H1 (cell line): ENCODE results near the gene IRF2BP2. TPM values are rescaled to one million over a fixed set of nuclear protein-coding genes. Genes with fewer than 3 reads are reported as not detected.

Source experiments
- CTCF ChIA-PET: fragments of 300-600 bp; sonication (Branson Sonifier 250); formaldehyde crosslinking; loops from one replicate; lab custom pipeline; 2021; ENCODE audit not compliant: partially characterized antibody; lab: Charles Lee
- POLR2A ChIA-PET: fragments of 300-600 bp; sonication (Branson Sonifier 250); formaldehyde crosslinking; loops from one replicate; lab custom pipeline; 2021; ENCODE audit warnings: inconsistent platforms; ENCODE audit not compliant: partially characterized antibody; lab: Charles Lee
- DNase-seq, 2 experiments: peaks; one replicate each; pipeline versions ENCODE4 v3.0.0 to v3.0.0-alpha.2; 2010 to 2022; ENCODE audit warnings: low spot score in 2 of 2, low read depth in 1 of 2, mixed read lengths in 1 of 2
- FAIRE-seq: peaks from 2 replicates; lab custom pipeline; 2011; peaks lifted over from hg19 to GRCh38; lab: Jason Lieb, UNC
- H2AFZ ChIP-seq: 2 replicates; pipeline ENCODE4 v1.8.1; 2012; ENCODE audit warnings: low read length, inconsistent platforms
- H2AK5ac ChIP-seq: 2 replicates; pipeline ENCODE4 v1.6.1; 2013; ENCODE audit warnings: low read depth, low read length
- H2BK120ac ChIP-seq: replicated peaks from 2 replicates; pipeline ENCODE3; 2013; ENCODE audit warnings: low read depth, low read length, inconsistent platforms
- H2BK12ac ChIP-seq: 2 replicates; pipeline ENCODE4 v1.6.1; 2013; ENCODE audit warnings: low read depth, low read length
- H2BK15ac ChIP-seq: 2 replicates; pipeline ENCODE4 v1.6.1; 2013; ENCODE audit warnings: low read length
- H2BK20ac ChIP-seq: 2 replicates; pipeline ENCODE4 v1.6.1; 2013; ENCODE audit warnings: low read length
- H2BK5ac ChIP-seq: 2 replicates; pipeline ENCODE4 v1.6.1; 2013; ENCODE audit warnings: low read depth, low read length
- H3K14ac ChIP-seq: 2 replicates; pipeline ENCODE4 v1.6.1; 2013; ENCODE audit warnings: inconsistent platforms; ENCODE audit not compliant: insufficient read length
- H3K18ac ChIP-seq: 2 replicates; pipeline ENCODE4 v1.6.1; 2013; ENCODE audit warnings: low read length; ENCODE audit errors: extremely low read depth
- H3K23ac ChIP-seq: 2 replicates; pipeline ENCODE4 v1.6.1; 2013; ENCODE audit warnings: inconsistent platforms; ENCODE audit not compliant: insufficient read length
- H3K23me2 ChIP-seq: 2 replicates; pipeline ENCODE4 v1.6.1; 2013; ENCODE audit warnings: low read depth, low read length
- H3K27ac ChIP-seq: 2 replicates; pipeline ENCODE4 v1.6.1; 2011; ENCODE audit warnings: low read depth, low read length, inconsistent platforms
- H3K27me3 ChIP-seq, 4 experiments: replicated peaks in 1 of 4; 1 replicate in 1 of 4; 2 replicates in 3 of 4; pipeline versions ENCODE4 v1.6.1 to v1.8.1; 2011 to 2013; ENCODE audit warnings: low read length in 3 of 4, mild to moderate bottlenecking in 3 of 4, inconsistent platforms in 2 of 4, mixed read lengths in 2 of 4, moderate library complexity in 1 of 4; ENCODE audit not compliant: control insufficient read depth in 3 of 4, insufficient read depth in 3 of 4; ENCODE audit errors: extremely low read depth in 1 of 4
- H3K36me3 ChIP-seq, 4 experiments: 2 replicates each; pipeline versions ENCODE4 v1.6.1 to v1.8.1; 2011 to 2013; ENCODE audit warnings: mild to moderate bottlenecking in 4 of 4, low read length in 3 of 4, moderate library complexity in 2 of 4, control low read depth in 1 of 4, inconsistent platforms in 1 of 4; ENCODE audit not compliant: insufficient read depth in 4 of 4, control insufficient read depth in 2 of 4
- H3K4ac ChIP-seq: replicated peaks from 2 replicates; pipeline ENCODE3; 2013; ENCODE audit warnings: low read length, low read depth, mixed read lengths, inconsistent platforms; ENCODE audit not compliant: insufficient read length
- H3K4me1 ChIP-seq, 4 experiments: replicated peaks in 1 of 4; 1 replicate in 1 of 4; 2 replicates in 3 of 4; pipeline versions ENCODE4 v1.6.1 to v1.8.1; 2011 to 2013; ENCODE audit warnings: low read length in 3 of 4, inconsistent platforms in 2 of 4, mixed read lengths in 1 of 4; ENCODE audit not compliant: insufficient read depth in 4 of 4, control insufficient read depth in 3 of 4
- H3K4me2 ChIP-seq, 2 experiments: 2 replicates each; pipeline versions ENCODE4 v1.6.1 to v1.8.1; 2011 to 2013; ENCODE audit warnings: low read depth in 2 of 2, low read length in 2 of 2, control low read depth in 1 of 2, inconsistent platforms in 1 of 2, mild to moderate bottlenecking in 1 of 2; ENCODE audit not compliant: insufficient read depth in 1 of 2
- H3K4me3 ChIP-seq, 4 experiments: fragments of 200-600, 300-600 bp in 1 of 4; sonication (generic), shearing (Covaris generic), sonication (Bioruptor Twin) in 1 of 4; 2 replicates each; pipeline versions ENCODE4 v1.5.1 to v1.8.1; 2011 to 2016; ENCODE audit warnings: low read length in 4 of 4, low read depth in 3 of 4, control low read depth in 2 of 4, inconsistent platforms in 2 of 4, mild to moderate bottlenecking in 2 of 4, mixed read lengths in 1 of 4, moderate library complexity in 1 of 4; ENCODE audit not compliant: insufficient read depth in 2 of 4; ENCODE audit errors: extremely low read depth in 1 of 4
- H3K56ac ChIP-seq: replicated peaks from 2 replicates; pipeline ENCODE3; 2013; ENCODE audit warnings: low read depth, mild to moderate bottlenecking, mixed read lengths, low read length, inconsistent platforms; ENCODE audit not compliant: insufficient read length
- H3K79me1 ChIP-seq: 2 replicates; pipeline ENCODE4 v1.6.1; 2013; ENCODE audit warnings: low read depth, low read length, control low read depth
- H3K79me2 ChIP-seq, 2 experiments: 2 replicates each; pipeline versions ENCODE4 v1.6.1 to v1.8.1; 2012 to 2013; ENCODE audit warnings: low read length in 2 of 2, mild to moderate bottlenecking in 2 of 2, inconsistent platforms in 1 of 2; ENCODE audit not compliant: insufficient read depth in 2 of 2, control insufficient read depth in 1 of 2
- H3K9ac ChIP-seq, 4 experiments: replicated peaks in 1 of 4; 1 replicate in 1 of 4; 2 replicates in 3 of 4; pipeline versions ENCODE4 v1.6.1 to v1.8.1; 2011 to 2013; ENCODE audit warnings: low read depth in 3 of 4, low read length in 3 of 4, control low read depth in 2 of 4, mild to moderate bottlenecking in 2 of 4, moderate library complexity in 2 of 4, inconsistent platforms in 1 of 4; ENCODE audit errors: extremely low read depth in 1 of 4
- H3K9me3 ChIP-seq, 2 experiments: 2 replicates each; pipeline versions ENCODE4 v1.6.1 to v1.8.1; 2012 to 2013; ENCODE audit warnings: mild to moderate bottlenecking in 2 of 2, moderate library complexity in 2 of 2, control low read depth in 1 of 2, inconsistent platforms in 1 of 2, low read depth in 1 of 2, low read length in 1 of 2, mixed read lengths in 1 of 2; ENCODE audit not compliant: insufficient read depth in 2 of 2
- H4K20me1 ChIP-seq, 2 experiments: replicated peaks in 1 of 2; 2 replicates each; pipeline versions ENCODE3 to v1.8.1; 2011 to 2013; ENCODE audit warnings: inconsistent platforms in 2 of 2, low read length in 2 of 2, mild to moderate bottlenecking in 1 of 2; ENCODE audit not compliant: insufficient read depth in 2 of 2, control insufficient read depth in 1 of 2
- H4K5ac ChIP-seq: 2 replicates; pipeline ENCODE4 v1.6.1; 2013; ENCODE audit warnings: low read length, low read depth, mixed read lengths, inconsistent platforms; ENCODE audit not compliant: insufficient read length
- H4K8ac ChIP-seq: 2 replicates; pipeline ENCODE4 v1.8.0; 2013; ENCODE audit warnings: mild to moderate bottlenecking, moderate library complexity, low read length, inconsistent platforms; ENCODE audit not compliant: insufficient read depth; ENCODE audit errors: extremely low read depth
- H4K91ac ChIP-seq: replicated peaks from 2 replicates; pipeline ENCODE3; 2013; ENCODE audit warnings: low read length, mixed read lengths, inconsistent platforms; ENCODE audit not compliant: insufficient read length
- ASH2L ChIP-seq: fragments of 200-600, 300-600 bp; sonication (generic); IDR thresholded peaks from one replicate; pipeline ENCODE4 v1.7.1; 2017; ENCODE audit warnings: low read length
- BCL11A ChIP-seq, 2 experiments: IDR thresholded peaks; one replicate each; pipeline ENCODE4 v1.6.1; 2011; ENCODE audit warnings: low read depth in 2 of 2, low read length in 2 of 2, mild to moderate bottlenecking in 2 of 2
- CEBPB ChIP-seq: IDR thresholded peaks from 2 replicates; pipeline ENCODE4 v1.6.1; 2012; ENCODE audit warnings: low read depth, low read length
- CHD1 ChIP-seq: IDR thresholded peaks from 2 replicates; pipeline ENCODE4 v1.6.1; 2012; ENCODE audit warnings: low read depth, low read length, improper control_type of control experiment
- FOSL1 ChIP-seq: IDR thresholded peaks from 2 replicates; pipeline ENCODE4 v1.6.1; 2011; ENCODE audit warnings: mild to moderate bottlenecking, low read depth, low read length, moderate library complexity; ENCODE audit not compliant: insufficient read depth
- JUN ChIP-seq: IDR thresholded peaks from 2 replicates; pipeline ENCODE4 v1.6.1; 2011; ENCODE audit warnings: low read depth, mild to moderate bottlenecking, improper control_type of control experiment, low read length
- JUND ChIP-seq: IDR thresholded peaks from 2 replicates; pipeline ENCODE4 v1.6.1; 2011; ENCODE audit warnings: mild to moderate bottlenecking, improper control_type of control experiment, low read length
- KDM4A ChIP-seq: IDR thresholded peaks from one replicate; pipeline ENCODE4 v1.7.1; 2012; ENCODE audit warnings: low read depth, mild to moderate bottlenecking, moderate library complexity, low read length, inconsistent platforms; ENCODE audit not compliant: severe bottlenecking
- MAX ChIP-seq: IDR thresholded peaks from 2 replicates; pipeline ENCODE4 v1.6.1; 2012; ENCODE audit warnings: inconsistent platforms
- NRF1 ChIP-seq: IDR thresholded peaks from 2 replicates; pipeline ENCODE4 v1.6.1; 2011; ENCODE audit warnings: mild to moderate bottlenecking, low read depth, low read length, improper control_type of control experiment
- POU5F1 ChIP-seq: IDR thresholded peaks from 2 replicates; pipeline ENCODE4 v1.6.1; 2011; ENCODE audit warnings: low read depth, mild to moderate bottlenecking, low read length, moderate library complexity
- SIN3A ChIP-seq, 2 experiments: IDR thresholded peaks in 1 of 2; conservative IDR thresholded peaks in 1 of 2; 2 replicates each; pipeline ENCODE4 v1.6.1; 2011 to 2012; ENCODE audit warnings: low read length in 2 of 2, improper control_type of control experiment in 1 of 2, low read depth in 1 of 2, mild to moderate bottlenecking in 1 of 2
- SP1 ChIP-seq: IDR thresholded peaks from 2 replicates; pipeline ENCODE4 v1.6.1; 2011; ENCODE audit warnings: low read depth, low read length
- SP2 ChIP-seq: IDR thresholded peaks from 2 replicates; pipeline ENCODE4 v1.6.1; 2012; ENCODE audit warnings: mild to moderate bottlenecking, low read length, inconsistent platforms
- SP4 ChIP-seq: IDR thresholded peaks from 2 replicates; pipeline ENCODE4 v1.6.1; 2012; ENCODE audit warnings: low read length, inconsistent platforms
- TAF1 ChIP-seq: IDR thresholded peaks from 2 replicates; pipeline ENCODE4 v1.6.1; 2011; ENCODE audit warnings: mild to moderate bottlenecking, low read depth, low read length
- WGBS, 2 experiments: shearing (Covaris generic) in 1 of 2; methylation state at CpG; one replicate each; pipeline versions ENCODE4 v1.1.6 to v1.1.7; 2013 to 2015; ENCODE audit warnings: low lambda C conversion rate in 2 of 2, mixed read lengths in 2 of 2, inconsistent platforms in 1 of 2, low coverage in 1 of 2, missing lambda C conversion rate in 1 of 2; ENCODE audit not compliant: insufficient replicate concordance in 2 of 2, insufficient coverage in 1 of 2, insufficient read length in 1 of 2; ENCODE audit errors: extremely low coverage in 1 of 2, missing lambda C conversion rate in 1 of 2; 5-methylcytosine and 5-hydroxymethylcytosine counted together
- polyA plus RNA-seq, 7 experiments: library from polyadenylated mRNA; depleted of rRNA in 3 of 7; stranded (reverse) in 5 of 7; unstranded in 2 of 7; fragments of >200 nt in 5 of 7; fragments of 200-250 nt in 2 of 7; gene quantifications; 1 replicate in 5 of 7; 2 replicates in 1 of 7; 4 replicates in 1 of 7; pipeline versions ENCODE4 v1.2.1 to v1.2.3, GENCODE V29; 2011 to 2013; ENCODE audit warnings: missing spikeins in 2 of 7, mixed read lengths in 2 of 7
- total RNA-seq: library from RNA; stranded (reverse); fragmentation: NEBNext Ultra II Directional; extraction: Animal tissue kit (Norgen Biotek cat#: 25700); gene quantifications from 2 replicates; pipeline ENCODE4 v1.2.1, GENCODE V29; 2021

IRF2BP2 gene
- total and polyA plus RNA-seq, 2 of the 8 experiments (the other 6 are each of a cell fraction or from before 2014, with no cell fraction given): 24.9 to 67.5 TPM

- Histone ChIP-seq H2BK12ac (no peak overlapping the region), H3K23me2 (no peaks in the 10 kb centered on the region), H3K79me1 (no peaks in the 10 kb centered on the region), H3K14ac (no peak overlapping the region), H3K4me1 (no peaks in the 10 kb centered on the region), H3K79me2 (no peaks in the 10 kb centered on the region), H2BK5ac (no peak overlapping the region), H3K27ac (no peak overlapping the region), H4K8ac (no peak overlapping the region), H2BK120ac (no peak overlapping the region), H2BK20ac (no peak overlapping the region), H3K56ac (no peak overlapping the region), H3K4ac (no peak overlapping the region), H3K4me2 (no peak overlapping the region), H4K91ac (no peak overlapping the region), H3K27me3 (no peaks in the 10 kb centered on the region), H2AFZ (no peak overlapping the region), H2BK15ac (no peak overlapping the region), H3K9me3 (peaks cover 0 to 3% of the 10 kb centered on the region in 2 experiments; a peak in 1 of 4 replicates), H2AK5ac (no peak overlapping the region), H3K4me3 (no peak overlapping the region), H3K23ac (no peak overlapping the region), H3K18ac (no peak overlapping the region), H3K36me3 (no peaks in the 10 kb centered on the region), H4K20me1 (no peaks in the 10 kb centered on the region), H4K5ac (no peak overlapping the region), H3K9ac (no peak overlapping the region)
- ChIA-PET POLR2A (interaction anchor here (1.2 kb wide), 1 partner anchor 20 kb away, joined by 4 read pairs; no protein-coding TSS in a partner anchor), CTCF (interaction anchor here (1.0 to 2.8 kb wide), 3 partner anchors 13 to 469 kb away, joined by 3 to 8 read pairs (median 6); no protein-coding TSS in a partner anchor)
- FAIRE-seq: no peak
- DNase-seq: no peak
- 89% methylated on average over 4 of the region's 4 CpGs; no CpG with 5 or more reads in 1 of the 2 experiments for WGBS, 2 experiments
- no peak for TF ChIP-seq CHD1
- TF ChIP-seq POU5F1: no peak
- no peak for TF ChIP-seq SP4
- TF ChIP-seq CEBPB: no peak
- TF ChIP-seq KDM4A: no peak
- no peak for TF ChIP-seq NRF1
- TF ChIP-seq BCL11A (IDR thresholded peaks at IDR 0.05; ENCODE audit: low read depth in 2 of 2, low read length in 2 of 2): no peak
- no peak for TF ChIP-seq ASH2L
- no peak for TF ChIP-seq FOSL1
- no peak for TF ChIP-seq JUND
- no peak for TF ChIP-seq SP2
- TF ChIP-seq JUN: no peak
- no peak for TF ChIP-seq TAF1
- TF ChIP-seq SIN3A (conservative IDR thresholded peaks at IDR 0.05 in 1 of 2, IDR thresholded peaks at IDR 0.05 in 1 of 2; ENCODE audit: low read depth in 1 of 2, low read length in 2 of 2): no peak
- TF ChIP-seq MAX: no peak
- TF ChIP-seq SP1: no peak
Observed at GRCh38 chr1:234591131-234591530, 18.8 kb downstream of the IRF2BP2 start.
